GM06990 (cell line): ENCODE results near the gene POLR3K.
A peak's percentile ranks its signal among the peaks of the same experiment; 100 is the strongest.

Experiments used
- DNase-seq: peaks from one replicate; pipeline ENCODE4 v3.0.0-alpha.2; 2011; ENCODE audit not compliant: insufficient read length; ENCODE audit errors: extremely low read depth
- H3K27me3 ChIP-seq: replicated peaks from 2 replicates; pipeline ENCODE4 v1.6.0; 2011; ENCODE audit warnings: low read length; ENCODE audit not compliant: control insufficient read depth, insufficient read depth
- H3K36me3 ChIP-seq: 2 replicates; pipeline ENCODE4 v1.5.1; 2011; ENCODE audit warnings: low read length; ENCODE audit not compliant: control insufficient read depth, insufficient read depth
- H3K4me3 ChIP-seq: replicated peaks from 2 replicates; pipeline ENCODE4 v1.5.1; 2011; ENCODE audit warnings: low read depth, mild to moderate bottlenecking, control low read depth, low read length
- TF ChIP-seq, protein P1 (sequence below): IDR thresholded peaks from 2 replicates; pipeline ENCODE4 v1.5.1; 2011; ENCODE audit warnings: low read length, control low read depth, mild to moderate bottlenecking, inconsistent platforms; ENCODE audit not compliant: insufficient read depth, poor library complexity, severe bottlenecking

POLR3K gene

GRCh38 chr16:72561-73548 is 19.4 kb upstream of the POLR3K start, which contains the start of gene RHBDF1:
Gene RHBDF1 (minus strand): TSS chr16:72631. CDS start chr16:65015, 7,616 bp downstream.
- peak within 1 kb of the TSS; percentile 37 for H3K4me3 ChIP-seq
- no peak for DNase-seq
- peaks cover 3% of the 10 kb centered on the region for H3K27me3 ChIP-seq
- TF ChIP-seq, protein P1, sequence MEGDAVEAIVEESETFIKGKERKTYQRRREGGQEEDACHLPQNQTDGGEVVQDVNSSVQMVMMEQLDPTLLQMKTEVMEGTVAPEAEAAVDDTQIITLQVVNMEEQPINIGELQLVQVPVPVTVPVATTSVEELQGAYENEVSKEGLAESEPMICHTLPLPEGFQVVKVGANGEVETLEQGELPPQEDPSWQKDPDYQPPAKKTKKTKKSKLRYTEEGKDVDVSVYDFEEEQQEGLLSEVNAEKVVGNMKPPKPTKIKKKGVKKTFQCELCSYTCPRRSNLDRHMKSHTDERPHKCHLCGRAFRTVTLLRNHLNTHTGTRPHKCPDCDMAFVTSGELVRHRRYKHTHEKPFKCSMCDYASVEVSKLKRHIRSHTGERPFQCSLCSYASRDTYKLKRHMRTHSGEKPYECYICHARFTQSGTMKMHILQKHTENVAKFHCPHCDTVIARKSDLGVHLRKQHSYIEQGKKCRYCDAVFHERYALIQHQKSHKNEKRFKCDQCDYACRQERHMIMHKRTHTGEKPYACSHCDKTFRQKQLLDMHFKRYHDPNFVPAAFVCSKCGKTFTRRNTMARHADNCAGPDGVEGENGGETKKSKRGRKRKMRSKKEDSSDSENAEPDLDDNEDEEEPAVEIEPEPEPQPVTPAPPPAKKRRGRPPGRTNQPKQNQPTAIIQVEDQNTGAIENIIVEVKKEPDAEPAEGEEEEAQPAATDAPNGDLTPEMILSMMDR, result no peak
- no peaks in the 10 kb centered on the region for H3K36me3 ChIP-seq

- Histone ChIP-seq H3K36me3 (no peaks in the 10 kb centered on the region), H3K27me3 (peaks cover 3% of the 10 kb centered on the region), H3K4me3 (peak overlapping the region; percentile 15)
- no peak for DNase-seq
- TF ChIP-seq, protein P1, result no peak
Measured at GRCh38 chr16:71540-72401, 18.4 kb upstream of the POLR3K start.

DNA sequence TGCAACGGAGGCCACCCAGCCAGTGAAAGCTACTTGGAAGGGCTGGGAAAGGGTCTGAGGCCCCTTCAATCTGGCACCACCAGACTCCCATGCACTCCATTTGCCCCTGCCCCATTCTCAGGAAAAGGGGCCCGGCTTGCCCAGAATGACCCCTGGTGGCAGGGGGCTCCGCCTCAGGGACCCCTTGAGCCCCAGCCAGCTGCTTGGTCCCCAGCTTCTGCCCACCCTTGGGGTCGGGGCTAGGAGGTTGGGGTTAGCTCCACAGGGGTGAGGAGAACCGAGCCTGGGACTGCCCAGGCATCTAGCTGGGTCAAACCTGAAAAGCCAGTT is 17.8 kb upstream of the POLR3K start:
- TF ChIP-seq, protein P1, result no peak
- Histone ChIP-seq H3K36me3 (no peaks in the 10 kb centered on the region), H3K27me3 (peaks cover 3% of the 10 kb centered on the region), H3K4me3 (no peak overlapping the region)
- DNase-seq, result no peak

DNA sequence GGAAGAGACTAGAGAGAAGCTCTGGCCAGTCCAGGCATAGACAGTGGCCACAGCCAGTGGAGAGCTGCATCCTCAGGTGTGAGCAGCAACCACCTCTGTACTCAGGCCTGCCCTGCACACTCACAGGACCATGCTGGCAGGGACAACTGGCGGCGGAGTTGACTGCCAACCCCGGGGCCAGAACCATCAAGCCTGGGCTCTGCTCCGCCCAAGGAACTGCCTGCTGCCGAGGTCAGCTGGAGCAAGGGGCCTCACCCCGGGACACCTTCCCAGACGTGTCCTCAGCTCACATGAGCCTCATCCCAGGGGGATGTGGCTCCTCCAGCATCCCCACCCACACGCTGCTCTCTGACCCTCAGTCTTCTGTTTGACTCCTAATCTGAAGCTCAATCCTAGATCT is 15.8 kb upstream of the POLR3K start:
- Histone ChIP-seq H3K4me3 (no peak overlapping the region), H3K27me3 (peaks cover 3% of the 10 kb centered on the region), H3K36me3 (no peaks in the 10 kb centered on the region)
- TF ChIP-seq, protein P1, result no peak
- DNase-seq, result no peak

- peaks cover 3% of the 10 kb centered on the region for H3K27me3 ChIP-seq
- H3K36me3 ChIP-seq, result no peaks in the 10 kb centered on the region
- TF ChIP-seq, protein P1, result no peak
- no peak for DNase-seq
- no peak overlapping the region for H3K4me3 ChIP-seq
Measured at GRCh38 chr16:67884-68789, 14.7 kb upstream of the POLR3K start.
